NCI-H187 treated with DMSO at 0.1 percent for 48 hours (cell line): ENCODE data around the gene FMNL2.

Experiments
- DNase-seq: peaks from one replicate; lab custom pipeline; 2025; lab: John Stamatoyannopoulos, UW

Gene FMNL2

DNA sequence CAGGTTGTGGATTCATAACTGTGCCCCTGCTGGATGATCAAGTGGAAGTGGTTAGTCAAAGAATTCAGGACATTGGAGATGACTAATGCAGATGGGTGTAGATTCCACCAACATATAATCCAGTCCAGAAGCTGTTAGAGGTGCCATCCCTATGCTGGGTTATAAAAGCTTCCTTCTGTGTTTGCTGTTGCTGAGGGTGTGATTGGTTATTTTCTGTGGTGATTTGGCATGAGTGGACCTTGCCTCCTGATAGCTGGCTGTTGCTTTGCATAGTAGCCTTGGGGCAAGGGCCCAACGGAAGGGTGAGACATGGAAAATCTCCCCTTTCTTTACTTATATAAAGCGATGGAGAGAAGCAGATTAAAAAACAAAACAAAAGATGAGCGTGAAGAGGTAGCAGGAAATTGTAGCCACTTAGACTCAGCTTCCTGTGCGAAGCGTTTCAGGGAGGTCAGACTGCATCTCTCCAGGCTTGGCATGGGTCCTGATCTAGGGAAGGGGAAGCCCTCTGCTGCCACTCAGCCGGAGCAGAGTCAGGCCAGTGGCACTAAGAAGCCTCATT, 190.4 kb downstream of the FMNL2 start:
- no peak for DNase-seq

DNA sequence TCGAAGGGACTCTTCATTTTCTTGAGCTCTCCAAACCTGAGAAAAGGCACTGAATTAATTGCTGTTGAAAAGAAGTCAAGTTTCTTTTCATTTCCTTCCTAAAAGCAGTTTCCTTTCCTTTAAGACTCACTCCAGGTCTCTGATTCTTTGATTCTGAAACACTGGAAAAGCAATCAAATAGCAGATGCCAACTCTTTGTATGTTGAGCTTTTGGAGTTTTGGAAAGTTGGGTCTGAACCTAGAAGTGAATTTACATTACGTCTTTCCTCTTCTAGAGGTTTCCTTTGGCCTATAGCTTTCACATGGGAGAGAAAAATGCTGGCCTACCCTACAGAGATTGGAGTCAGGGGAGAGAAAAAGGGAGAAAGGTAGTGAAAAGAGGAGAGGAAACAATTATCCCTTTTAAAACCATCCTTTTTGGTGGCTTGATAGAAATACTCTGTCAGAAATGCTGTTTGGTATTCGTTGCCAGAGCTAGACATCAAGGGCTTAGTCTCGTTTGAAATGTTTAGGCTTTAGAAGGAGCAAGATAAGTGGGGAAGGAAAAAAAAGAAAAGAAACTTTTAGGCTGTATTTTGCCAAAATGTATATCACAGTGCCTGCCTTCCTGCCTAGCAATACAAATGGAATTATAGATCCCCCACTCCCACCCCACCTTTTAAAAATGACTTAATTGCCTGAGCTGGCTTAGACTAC, 194.6 kb downstream of the FMNL2 start:
- DNase-seq = no peak

DNA sequence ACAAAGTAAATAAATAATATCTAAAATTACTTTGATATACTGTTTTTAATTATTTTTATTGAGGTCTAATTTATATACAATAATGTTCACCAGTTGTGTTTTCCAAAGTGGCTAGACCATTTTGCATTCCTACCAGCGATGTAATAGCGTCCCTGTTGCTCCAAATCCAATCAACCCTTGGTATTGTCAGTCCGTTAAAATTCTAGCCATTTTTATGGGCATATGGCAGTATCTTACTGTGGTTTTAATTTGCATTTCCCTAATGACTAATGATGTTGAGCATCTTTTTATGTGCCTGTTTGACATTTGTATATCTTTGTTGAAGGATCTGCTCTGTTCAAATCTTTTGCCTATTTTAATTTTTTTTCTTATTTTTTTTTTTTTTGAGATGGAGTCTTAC, 197.3 kb downstream of the FMNL2 start:
- no peak for DNase-seq

DNA sequence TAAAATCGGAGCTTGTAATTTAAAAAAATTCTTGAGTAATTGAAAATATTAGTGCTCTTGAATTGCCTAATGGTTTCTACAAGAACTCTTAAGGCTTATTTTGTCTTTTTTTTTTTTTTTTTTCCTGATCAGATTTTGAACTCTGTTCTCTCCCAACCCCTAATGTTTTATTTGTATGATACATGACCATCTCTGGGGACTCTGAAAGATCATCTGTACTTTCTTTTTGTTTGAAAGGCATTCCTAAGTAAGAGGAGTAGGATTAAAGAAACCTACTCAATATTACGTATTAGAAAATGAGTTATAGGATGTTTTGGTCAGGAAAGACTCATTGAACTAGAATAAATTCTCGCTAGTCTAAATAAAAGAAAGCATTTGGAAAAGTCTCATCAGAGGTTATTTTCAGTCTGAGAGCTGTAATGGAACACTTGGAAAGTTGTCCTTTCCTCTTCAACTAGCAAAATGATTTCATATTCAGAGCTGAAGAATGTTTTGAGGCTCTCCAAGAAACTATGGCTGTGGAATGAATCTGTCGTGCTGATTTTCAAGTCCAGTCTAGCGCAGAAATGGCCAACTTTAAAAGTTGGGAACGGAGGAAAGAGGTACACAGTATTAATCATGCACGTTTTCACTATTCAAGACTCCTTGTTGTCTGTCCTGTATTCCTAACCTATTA, 199.6 kb downstream of the FMNL2 start:
- no peak for DNase-seq

DNA sequence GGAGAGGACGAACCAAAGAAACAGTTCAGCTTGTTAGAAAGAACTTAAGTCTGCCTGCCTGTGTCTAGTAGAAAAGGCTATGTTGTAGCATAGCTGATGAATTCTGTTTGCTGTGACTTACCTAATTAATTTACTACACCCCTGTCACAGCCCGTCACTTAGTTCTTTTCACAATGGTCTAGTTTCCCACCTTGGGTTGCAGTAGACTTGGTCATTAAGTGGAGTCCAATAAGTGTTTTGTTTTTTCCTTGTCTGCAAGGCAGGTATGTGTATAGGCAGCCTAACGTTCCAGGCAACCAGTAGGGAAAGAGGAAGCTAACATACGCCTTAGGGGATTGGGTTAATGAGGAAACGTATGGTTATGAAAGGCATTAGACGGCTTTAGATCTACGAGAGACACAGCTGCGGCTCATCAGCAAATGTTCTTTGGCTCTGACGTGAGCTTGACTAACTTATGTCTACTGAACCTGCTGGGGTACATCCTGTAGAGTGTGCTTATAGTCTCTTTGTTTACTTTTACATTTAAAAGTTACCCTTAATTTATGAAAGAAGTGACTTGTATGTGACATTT, 202.2 kb downstream of the FMNL2 start:
- no peak for DNase-seq

DNA sequence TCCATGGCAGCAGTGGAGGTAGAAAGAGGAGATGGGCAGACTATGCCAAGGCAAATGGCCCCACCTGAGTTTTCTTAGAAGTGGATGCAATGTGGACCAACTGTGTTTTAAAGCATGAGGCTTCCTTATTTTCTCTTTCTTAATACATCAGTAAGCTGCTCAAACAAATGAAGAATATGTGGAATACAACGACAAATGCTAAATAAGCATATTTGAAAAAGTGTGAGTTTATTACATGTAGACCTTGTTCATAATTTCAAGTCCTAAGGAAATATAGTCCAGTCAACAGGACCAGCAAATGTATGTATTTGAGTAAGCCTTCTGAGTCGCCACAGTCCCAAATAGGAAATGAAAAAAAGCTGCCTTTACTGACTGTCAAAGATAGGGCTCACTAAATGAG, 204.4 kb downstream of the FMNL2 start:
- no peak for DNase-seq

DNA sequence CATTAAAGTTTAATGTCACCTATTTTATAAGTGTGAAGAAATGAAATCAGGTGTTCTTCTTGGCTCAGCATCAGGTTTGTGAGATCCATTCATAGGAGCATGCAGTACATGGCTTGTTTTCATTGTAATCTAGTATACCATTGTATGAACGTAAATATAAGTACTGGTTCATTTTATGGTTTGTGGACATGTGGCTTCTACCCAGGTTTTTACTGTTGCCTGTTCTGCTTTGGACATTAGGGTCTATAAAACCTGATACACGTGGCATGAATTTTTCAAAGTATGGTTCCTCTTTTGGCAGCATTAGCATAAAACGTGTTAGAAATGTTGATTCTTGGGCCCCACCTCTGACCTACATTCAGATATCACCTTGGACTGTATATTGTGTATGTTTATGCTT, 206.7 kb downstream of the FMNL2 start:
- DNase-seq = no peak

DNA sequence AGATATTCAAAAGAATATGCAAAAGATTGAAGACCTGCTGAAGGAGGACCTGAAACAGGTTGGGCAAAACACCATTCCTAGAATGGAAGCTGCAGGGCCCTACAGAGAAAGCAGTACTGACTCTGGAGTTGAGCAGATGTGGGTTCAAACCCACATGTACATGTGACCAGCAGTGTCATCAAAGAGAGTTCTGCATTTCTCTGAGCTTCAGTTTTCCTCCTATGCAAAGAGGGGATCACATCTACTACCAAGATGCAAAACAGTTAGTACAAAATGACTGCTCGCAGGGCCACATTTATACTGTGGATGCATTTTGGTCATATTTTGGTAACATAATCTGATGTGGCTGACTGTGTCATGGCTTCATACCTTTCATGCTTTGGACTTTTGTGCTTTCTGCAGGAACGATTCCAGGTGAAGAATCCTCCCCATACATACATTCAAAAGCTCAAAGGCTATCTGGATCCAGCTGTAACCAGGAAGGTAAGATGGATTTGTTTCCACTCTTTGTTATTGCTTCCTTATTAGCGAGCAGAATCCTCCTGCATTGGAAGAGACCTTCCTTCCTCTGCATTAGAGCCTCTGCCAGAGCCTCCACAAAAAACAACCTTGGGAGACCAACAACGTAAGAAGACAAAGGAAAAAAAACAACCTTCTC, 207.5 kb downstream of the FMNL2 start:
- no peak for DNase-seq

DNA sequence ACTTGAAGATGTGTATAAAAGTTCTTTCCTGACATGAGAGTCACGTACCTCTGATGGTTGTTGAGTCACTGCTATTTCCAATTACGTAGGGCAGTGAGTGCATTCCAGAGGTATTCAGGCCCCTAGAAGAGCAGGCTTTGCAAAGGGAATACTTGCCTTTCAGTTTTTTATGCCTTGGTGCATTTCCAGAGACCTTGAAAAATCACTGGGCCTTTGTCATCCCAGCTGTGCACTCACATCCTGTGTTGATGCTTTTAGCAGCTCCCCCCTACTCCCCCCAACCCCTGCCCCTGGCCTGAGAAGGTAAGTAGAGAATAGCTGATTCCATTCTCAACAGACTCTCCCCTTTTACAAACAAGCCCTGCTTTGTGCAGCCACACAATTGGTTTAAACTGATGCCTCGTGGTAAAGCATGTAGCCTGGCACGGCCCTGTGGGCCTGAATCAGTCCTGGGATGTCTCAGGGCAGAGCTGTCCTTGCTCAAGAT, 208.1 kb downstream of the FMNL2 start:
- DNase-seq = no peak

DNA sequence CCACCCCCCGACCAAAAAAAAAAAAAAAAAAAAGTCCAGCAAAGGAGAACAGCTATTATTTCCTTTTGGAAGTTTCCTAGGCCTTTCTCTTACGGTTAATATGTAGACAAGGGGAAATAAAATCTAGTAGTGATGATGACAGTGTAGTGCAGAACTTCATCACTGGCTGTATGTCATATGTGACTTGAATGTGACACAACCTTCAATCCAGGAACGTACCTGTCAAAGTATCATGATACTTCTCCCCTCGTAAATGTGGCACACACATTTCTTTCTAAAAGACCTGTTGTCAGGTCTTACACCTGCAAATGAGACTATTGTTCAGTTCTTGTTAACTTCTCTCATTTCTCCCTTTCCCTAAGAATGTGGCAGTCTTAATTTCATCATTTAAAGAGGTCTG, 208.7 kb downstream of the FMNL2 start:
- DNase-seq = no peak

DNA sequence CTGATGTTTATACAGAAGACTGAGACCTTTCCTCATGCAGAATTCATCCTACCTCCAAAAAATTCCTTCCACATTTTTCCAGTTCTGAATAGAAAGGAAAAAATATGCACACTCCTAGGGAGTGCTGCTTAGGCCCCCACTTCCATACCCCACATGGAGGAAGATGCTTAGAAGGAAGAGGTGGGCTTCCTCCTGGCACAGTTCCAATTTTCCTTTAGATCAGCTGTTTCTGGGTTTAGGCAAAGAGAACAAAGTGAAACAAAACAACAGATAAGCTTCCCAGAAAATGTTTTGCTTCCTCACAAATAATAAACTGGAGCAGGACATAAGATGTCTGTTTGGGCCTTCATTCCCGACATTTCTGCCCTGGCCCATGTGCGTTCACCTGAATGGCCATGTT, 209.7 kb downstream of the FMNL2 start:
- DNase-seq = no peak

DNA sequence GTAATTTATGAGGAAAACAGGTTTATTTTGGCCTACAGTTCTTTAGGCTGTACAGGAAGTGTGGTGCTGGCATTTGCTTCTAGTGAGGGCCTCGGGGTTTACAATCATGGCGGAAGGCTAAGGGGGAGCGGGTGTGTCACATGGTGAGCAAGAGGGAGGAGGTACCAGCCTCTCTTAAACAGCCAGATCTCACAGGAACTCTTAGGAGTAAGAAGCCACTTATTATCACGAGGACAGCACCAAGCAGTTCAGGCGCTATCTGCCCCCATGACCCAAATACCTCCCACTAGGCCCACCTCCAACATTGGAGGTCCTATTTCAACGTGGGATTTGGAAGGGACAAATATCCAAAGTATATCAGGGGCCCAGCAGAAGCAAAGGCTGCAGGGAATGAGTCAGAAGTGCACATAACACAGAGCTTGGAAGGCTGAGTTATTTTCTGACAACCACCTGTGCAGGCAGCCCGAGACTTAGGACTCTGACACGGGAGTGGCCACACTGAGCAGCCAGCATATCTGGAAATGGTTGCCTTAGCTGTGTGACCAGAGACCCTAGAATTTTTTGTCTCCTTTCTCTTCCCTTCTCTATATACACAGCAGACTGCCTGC, 211.4 kb downstream of the FMNL2 start:
- DNase-seq = no peak

DNA sequence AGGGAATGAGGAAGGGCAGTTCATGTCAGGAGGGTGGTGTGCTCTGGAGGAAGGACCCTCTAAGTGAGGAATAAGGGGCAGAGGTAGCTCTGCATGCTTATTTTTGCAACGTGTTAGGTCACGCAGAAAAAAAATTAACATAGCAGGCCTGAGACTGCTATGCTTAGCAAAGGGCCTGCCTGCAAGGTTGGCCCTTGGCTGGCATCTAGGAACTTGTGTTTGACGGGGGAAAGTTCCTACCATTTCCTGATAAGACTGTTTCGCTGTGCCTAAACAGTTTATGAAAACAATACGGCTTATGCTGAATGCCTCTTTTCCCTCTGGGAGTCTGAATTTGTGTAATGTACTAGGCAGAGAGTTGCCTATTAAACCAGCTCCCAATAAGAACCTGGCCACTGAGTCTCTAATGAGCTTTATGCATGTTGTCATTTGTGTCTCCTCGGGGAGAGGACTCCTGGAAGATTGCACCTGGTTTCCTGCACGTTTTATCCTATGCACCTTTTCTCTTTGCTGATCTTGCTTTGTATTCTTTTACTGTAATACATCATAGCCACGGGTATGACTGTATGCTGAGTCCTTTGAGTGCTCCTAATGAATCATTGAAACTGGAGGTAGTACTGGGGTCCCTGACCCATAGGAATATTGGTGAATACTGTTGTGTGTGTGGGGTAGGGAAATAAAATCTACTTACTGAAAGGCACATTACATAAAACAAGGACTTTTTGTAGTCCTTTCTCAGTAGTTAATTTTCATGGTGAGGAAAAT, 213.3 kb downstream of the FMNL2 start:
- no peak for DNase-seq

DNA sequence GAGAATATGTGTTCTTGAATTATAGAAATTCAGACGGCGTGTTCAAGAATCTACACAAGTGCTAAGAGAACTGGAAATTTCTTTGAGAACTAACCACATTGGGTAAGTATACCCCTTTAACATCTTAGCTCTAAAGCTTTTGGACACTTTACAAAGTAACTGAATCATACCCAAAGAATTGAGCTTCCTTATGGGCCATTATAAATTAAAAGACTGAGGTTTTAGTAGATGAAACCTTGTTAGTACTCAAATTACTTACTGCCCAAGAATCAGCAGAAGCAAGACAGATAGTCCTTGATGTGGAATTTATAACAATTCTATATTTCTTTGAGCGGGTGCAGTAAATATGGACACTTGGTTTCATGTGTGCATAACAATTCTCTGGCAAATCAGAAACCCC, 214.0 kb downstream of the FMNL2 start:
- DNase-seq = no peak

DNA sequence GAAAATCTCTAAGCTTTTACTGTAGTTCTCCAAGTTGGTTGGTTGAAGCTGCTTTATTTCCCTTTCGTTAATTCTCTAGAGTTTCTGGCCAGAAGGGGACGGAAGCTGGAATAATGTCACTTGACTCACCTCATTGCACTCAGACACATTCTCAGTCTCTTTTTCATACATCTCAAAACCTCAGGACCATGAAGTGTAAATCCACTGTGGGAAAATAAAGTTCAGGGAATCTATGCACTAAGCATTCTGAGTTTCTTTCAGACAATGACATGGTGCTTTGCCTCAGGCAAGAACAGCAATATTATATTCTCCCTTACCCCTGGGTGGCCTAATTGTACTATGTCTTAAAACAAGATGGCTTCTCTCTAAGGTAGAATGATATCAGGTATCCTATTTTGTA, 214.4 kb downstream of the FMNL2 start:
- no peak for DNase-seq

DNA sequence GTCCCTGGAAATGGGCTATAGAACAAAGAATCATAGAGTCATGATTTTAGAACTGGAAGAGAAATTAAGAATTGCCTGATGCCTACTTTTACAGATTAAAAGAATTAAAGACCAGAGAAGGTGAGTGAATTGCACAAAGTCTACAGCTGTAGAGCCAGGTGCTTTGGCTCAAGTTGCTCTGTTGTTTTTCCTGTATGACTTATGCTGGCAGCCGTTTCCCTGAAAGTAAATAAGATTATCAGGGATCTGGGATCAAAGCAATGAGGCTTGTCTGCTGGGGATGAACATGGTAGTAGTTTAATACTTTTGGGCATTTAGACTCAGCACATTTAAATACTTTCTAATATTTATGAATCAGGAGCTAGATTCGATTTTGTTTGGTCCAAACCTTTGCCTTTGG, 215.4 kb downstream of the FMNL2 start:
- DNase-seq = no peak

DNA sequence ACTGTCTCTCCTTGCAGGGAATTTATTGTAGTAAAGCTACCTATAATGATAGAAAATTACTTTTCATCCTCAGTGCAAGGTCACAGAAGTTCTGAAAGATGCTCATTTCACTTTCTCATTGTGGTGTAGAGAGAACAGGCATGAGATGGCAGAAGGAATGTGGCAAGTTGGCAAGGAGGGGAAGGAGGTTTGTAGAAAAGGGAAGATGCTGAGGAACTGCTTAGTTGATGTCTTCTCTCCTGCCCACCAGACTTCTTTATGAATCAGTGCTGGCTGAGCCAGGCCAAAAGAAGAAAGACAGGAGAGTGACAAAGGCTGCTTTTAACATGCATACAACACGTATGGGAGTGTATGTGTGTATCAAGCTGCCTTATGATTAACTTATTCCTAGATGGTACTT, 217.9 kb downstream of the FMNL2 start:
- no peak for DNase-seq

DNA sequence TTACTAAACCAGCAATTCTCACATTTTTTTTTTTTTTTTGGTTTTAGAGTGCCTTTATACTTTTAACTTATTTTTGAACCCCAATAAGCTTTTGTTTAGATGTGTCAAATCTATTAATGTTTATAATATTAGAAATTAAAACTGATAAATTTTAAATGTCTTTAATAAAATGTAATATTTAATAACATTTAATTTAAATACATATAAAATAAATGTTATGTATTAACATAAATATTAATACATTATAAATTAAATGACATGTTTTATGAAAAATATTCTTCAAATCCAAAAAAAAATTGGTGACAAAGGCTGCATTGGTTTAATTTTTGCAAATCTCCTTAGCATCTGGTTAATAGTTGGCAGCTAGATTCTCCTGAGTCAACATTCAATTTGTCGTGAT, 218.5 kb downstream of the FMNL2 start:
- no peak for DNase-seq

DNA sequence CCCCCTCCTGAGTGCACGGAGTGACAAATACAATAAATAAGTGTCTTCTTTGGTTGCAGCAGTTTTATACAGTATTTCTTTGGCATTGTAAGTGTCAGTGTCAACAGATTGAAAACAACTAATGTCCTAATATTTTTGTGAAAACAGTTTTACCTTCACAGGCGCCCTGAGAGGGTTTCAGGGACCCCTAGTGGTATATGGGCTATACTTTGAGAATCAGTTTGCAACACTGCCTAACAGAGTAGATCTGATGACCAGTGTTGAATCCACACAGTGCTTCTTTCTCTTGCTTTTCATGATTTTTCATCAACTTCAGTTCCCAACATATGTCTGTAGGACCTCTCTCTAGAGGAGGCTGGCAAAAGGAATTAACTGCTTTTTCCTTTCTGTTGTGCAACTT, 220.1 kb downstream of the FMNL2 start:
- DNase-seq = no peak

DNA sequence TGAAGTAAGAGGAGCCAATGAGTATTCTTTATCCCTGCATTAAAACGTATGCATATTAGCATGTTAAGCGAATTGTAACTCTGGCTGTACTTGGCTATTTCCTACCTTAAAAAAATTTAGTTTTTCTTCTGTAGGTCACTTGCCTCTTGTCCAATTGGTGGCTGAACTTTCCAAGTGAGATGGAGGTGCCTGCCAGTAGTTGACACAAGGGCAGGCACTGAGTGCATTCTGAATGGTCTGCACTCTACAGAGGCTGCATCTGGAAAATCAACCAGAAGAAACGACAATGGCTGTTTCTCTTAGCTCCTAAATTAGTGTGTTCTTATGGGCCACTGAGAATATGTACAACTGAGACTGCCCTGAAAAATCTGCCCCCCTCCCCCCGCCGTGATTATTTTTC, 221.5 kb downstream of the FMNL2 start:
- DNase-seq = no peak

DNA sequence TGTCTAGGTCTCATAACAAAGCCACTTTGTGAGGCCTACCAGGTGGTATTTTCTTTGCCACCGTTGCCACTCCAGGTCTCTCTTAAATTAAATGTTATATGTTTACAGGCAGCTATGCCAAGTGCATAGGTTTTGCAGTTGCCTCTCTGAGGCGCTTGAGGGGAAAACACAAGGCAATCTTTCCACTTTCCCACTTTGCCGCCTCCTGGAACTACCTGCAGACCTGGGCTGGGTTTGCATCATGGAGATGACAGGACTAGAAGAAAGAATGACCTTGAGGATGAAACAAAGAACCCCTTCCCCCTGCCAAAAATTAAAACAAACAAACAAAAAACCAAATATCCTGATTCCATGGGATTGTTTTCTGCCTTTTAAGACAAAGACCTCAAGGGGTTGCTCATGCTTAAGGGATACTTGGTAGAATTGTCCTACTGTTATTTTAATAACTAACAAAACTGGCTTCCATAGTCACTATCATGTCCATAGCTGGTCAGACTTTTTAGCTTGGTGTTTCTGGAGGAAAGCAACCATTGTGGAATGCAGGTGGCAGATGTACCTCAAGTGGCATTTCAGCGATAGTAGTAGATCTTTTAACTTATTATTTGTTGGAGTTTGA, 222.4 kb downstream of the FMNL2 start:
- DNase-seq = no peak
